ENCODE data around the gene MED4. TPM values are rescaled to one million over a fixed set of nuclear protein-coding genes. Genes with fewer than 3 reads are reported as not detected.

The MED4 gene
- total RNA-seq, 4 donors from 2014 or later = 32.3 to 45.2 (median 40.1) TPM

GRCh38 chr13:48093588-48093987 lies 1.3 kb downstream of the MED4 start:
- no peak for TF ChIP-seq CTCF (IDR thresholded peaks at IDR 0.05; ENCODE audit: low read depth)

GRCh38 chr13:48086272-48086671 lies 8.6 kb downstream of the MED4 start:
- TF ChIP-seq CTCF (IDR thresholded peaks at IDR 0.05; ENCODE audit: low read depth) = no peak

- TF ChIP-seq CTCF (IDR thresholded peaks at IDR 0.05; ENCODE audit: low read depth) = no peak
These were observed 13.2 kb downstream of the MED4 start for GRCh38 chr13:48081739-48082138.

GRCh38 chr13:48078251-48078656 lies 16.6 kb downstream of the MED4 start:
- TF ChIP-seq CTCF (IDR thresholded peaks at IDR 0.05; ENCODE audit: low read depth) = no peak

GRCh38 chr13:48074006-48074405 lies 20.9 kb downstream of the MED4 start:
- TF ChIP-seq CTCF (IDR thresholded peaks at IDR 0.05; ENCODE audit: low read depth) = no peak

GRCh38 chr13:48072787-48073186 lies 22.1 kb downstream of the MED4 start:
- TF ChIP-seq CTCF (IDR thresholded peaks at IDR 0.05; ENCODE audit: low read depth) = no peak

GRCh38 chr13:48072304-48072703 lies 22.6 kb downstream of the MED4 start:
- TF ChIP-seq CTCF (IDR thresholded peaks at IDR 0.05; ENCODE audit: low read depth) = no peak

Measured in subcutaneous adipose tissue (tissue), 4 donors.